Endodermal cell (in vitro differentiated cells): ENCODE measurements around the gene GPRIN1. TPM values are rescaled to one million over a fixed set of nuclear protein-coding genes. Genes with fewer than 3 reads are reported as not detected.

Experiments
- DNase-seq: peaks from one replicate; pipeline ENCODE4 v3.0.0-alpha.2; 2017
- H3K27ac ChIP-seq: 2 replicates; pipeline ENCODE4 v1.5.1; 2013; ENCODE audit warnings: mild to moderate bottlenecking, low read depth, low read length, moderate library complexity
- H3K27me3 ChIP-seq: 2 replicates; pipeline ENCODE4 v1.6.1; 2013; ENCODE audit warnings: mild to moderate bottlenecking, low read length, moderate library complexity; ENCODE audit not compliant: insufficient read depth, control insufficient read depth, poor library complexity, severe bottlenecking
- H3K36me3 ChIP-seq: 2 replicates; pipeline ENCODE4 v1.7.0; 2013; ENCODE audit warnings: mild to moderate bottlenecking, low read length, moderate library complexity; ENCODE audit not compliant: control insufficient read depth, insufficient read depth
- H3K4me1 ChIP-seq: one replicate; pipeline ENCODE4 v1.7.0; 2013; ENCODE audit warnings: low read length; ENCODE audit not compliant: control insufficient read depth, insufficient read depth
- H3K4me3 ChIP-seq: 2 replicates; pipeline ENCODE4 v1.5.1; 2013; ENCODE audit warnings: mild to moderate bottlenecking, low read length, moderate library complexity
- H3K9ac ChIP-seq: 2 replicates; pipeline ENCODE4 v1.6.1; 2013; ENCODE audit warnings: mild to moderate bottlenecking, low read length, moderate library complexity; ENCODE audit not compliant: poor library complexity, severe bottlenecking; ENCODE audit errors: extremely low read depth
- H3K9me3 ChIP-seq: 2 replicates; pipeline ENCODE4 v1.6.1; 2013; ENCODE audit warnings: mild to moderate bottlenecking, low read length, moderate library complexity; ENCODE audit not compliant: control insufficient read depth
- H3K27ac Mint-ChIP-seq: 2 replicates; pipeline ENCODE4 v1.8.0; 2020; ENCODE audit warnings: mixed read lengths
- H3K27me3 Mint-ChIP-seq: 2 replicates; pipeline ENCODE4 v1.8.0; 2021; ENCODE audit warnings: mild to moderate bottlenecking, mixed read lengths; ENCODE audit not compliant: insufficient read depth
- H3K36me3 Mint-ChIP-seq: 2 replicates; pipeline ENCODE4 v1.8.0; 2020; ENCODE audit warnings: low read depth, mixed read lengths
- H3K4me1 Mint-ChIP-seq: 2 replicates; pipeline ENCODE4 v1.8.0; 2020; ENCODE audit warnings: mixed read lengths
- H3K4me3 Mint-ChIP-seq: 2 replicates; pipeline ENCODE4 v1.8.0; 2020; ENCODE audit warnings: mild to moderate bottlenecking, moderate library complexity, mixed read lengths
- H3K9me3 Mint-ChIP-seq: 2 replicates; pipeline ENCODE4 v1.8.0; 2020; ENCODE audit warnings: mild to moderate bottlenecking, mixed read lengths
- CTCF ChIP-seq: fragments of 200-600 bp; sonication (generic); conservative IDR thresholded peaks from 2 replicates; pipeline ENCODE4 v1.5.0; 2021; ENCODE audit warnings: antibody characterized with exemption, mild to moderate bottlenecking
- WGBS, 2 experiments: methylation state at CpG; one replicate each; pipeline versions ENCODE4 v1.1.5 to v1.1.7; 2013; ENCODE audit warnings: missing lambda C conversion rate in 2 of 2, mixed read lengths in 1 of 2; ENCODE audit not compliant: insufficient coverage in 1 of 2, insufficient read length in 1 of 2; 5-methylcytosine and 5-hydroxymethylcytosine counted together
- total RNA-seq, 2 donors: library from RNA; stranded (reverse); fragmentation: NEBNext Ultra II Directional in 1 of 2; extraction: Animal tissue kit (Norgen Biotek cat#: 25700) in 1 of 2; gene quantifications; 2 replicates in 1 of 2; 3 replicates in 1 of 2; pipeline ENCODE4 v1.2.1, GENCODE V29; 2021

Gene GPRIN1
- total RNA-seq, 2 donors from 2014 or later = 4.5 to 4.9 TPM

GRCh38 chr5:176610435-176610773 lies 448 bp upstream of the GPRIN1 start:
- no peaks in the 10 kb centered on the region for H3K9me3 Mint-ChIP-seq
- H3K27me3 Mint-ChIP-seq = peaks cover 49% of the 10 kb centered on the region
- peak overlapping the region; percentile 45 for H3K4me3 Mint-ChIP-seq
- Histone ChIP-seq H3K9me3 (no peaks in the 10 kb centered on the region), H3K27me3 (peaks cover 19% of the 10 kb centered on the region), H3K27ac (no peak overlapping the region), H3K4me1 (peaks cover 8% of the 10 kb centered on the region), H3K4me3 (peak overlapping the region; percentile 64), H3K9ac (no peak overlapping the region), H3K36me3 (no peaks in the 10 kb centered on the region)
- no peaks in the 10 kb centered on the region for H3K36me3 Mint-ChIP-seq
- no peak for DNase-seq
- no peak for TF ChIP-seq CTCF
- whole genome bisulfite sequencing, 2 experiments = 2 to 4% methylated on average over 5 to 26 of the region's 31 CpGs
- H3K27ac Mint-ChIP-seq = no peak overlapping the region
- peaks cover 12% of the 10 kb centered on the region for H3K4me1 Mint-ChIP-seq

- no peaks in the 10 kb centered on the region for H3K9me3 ChIP-seq
- H3K27me3 ChIP-seq = peaks cover 16% of the 10 kb centered on the region
- H3K27ac ChIP-seq = no peak overlapping the region
- peak overlapping the region; percentile 59 for H3K27ac Mint-ChIP-seq
- DNase-seq = no peak
- H3K27me3 Mint-ChIP-seq = peaks cover 44% of the 10 kb centered on the region
- peaks cover 8% of the 10 kb centered on the region for H3K4me1 ChIP-seq
- H3K9ac ChIP-seq = no peak overlapping the region
- TF ChIP-seq CTCF = no peak
- no peaks in the 10 kb centered on the region for H3K36me3 Mint-ChIP-seq
- H3K4me1 Mint-ChIP-seq = peaks cover 12% of the 10 kb centered on the region
- H3K4me3 Mint-ChIP-seq = peak overlapping the region; percentile 69
- WGBS, 2 experiments = 38 to 44% methylated on average over 21 to 46 of the region's 46 CpGs
- no peaks in the 10 kb centered on the region for H3K36me3 ChIP-seq
- peak overlapping the region; percentile 76 for H3K4me3 ChIP-seq
- no peaks in the 10 kb centered on the region for H3K9me3 Mint-ChIP-seq
These were observed 826 bp downstream of the GPRIN1 start for GRCh38 chr5:176608937-176609723.

GRCh38 chr5:176608142-176608705 lies 1.7 kb downstream of the GPRIN1 start:
- no peak for TF ChIP-seq CTCF

More at GRCh38 chr5:176608142-176608705, 1.7 kb downstream of the GPRIN1 start:
- H3K27ac Mint-ChIP-seq = no peak overlapping the region
- H3K4me3 Mint-ChIP-seq = peak overlapping the region; percentile 69
- H3K9me3 Mint-ChIP-seq = no peaks in the 10 kb centered on the region
- Histone ChIP-seq H3K4me3 (no peak overlapping the region), H3K9ac (no peak overlapping the region), H3K27ac (no peak overlapping the region), H3K36me3 (no peaks in the 10 kb centered on the region), H3K27me3 (peaks cover 16% of the 10 kb centered on the region), H3K4me1 (peaks cover 8% of the 10 kb centered on the region), H3K9me3 (no peaks in the 10 kb centered on the region)
- no peaks in the 10 kb centered on the region for H3K36me3 Mint-ChIP-seq
- H3K4me1 Mint-ChIP-seq = peaks cover 15% of the 10 kb centered on the region
- WGBS, 2 experiments = 85 to 94% methylated on average over 3 to 4 of the region's 4 CpGs
- H3K27me3 Mint-ChIP-seq = peaks cover 40% of the 10 kb centered on the region
- DNase-seq = no peak
